ENCODE measurements around the gene AJUBA. TPM values are rescaled to one million over a fixed set of nuclear protein-coding genes. Genes with fewer than 3 reads are reported as not detected.

Gene AJUBA
- polyA plus RNA-seq, 1 experiment = 77.0 TPM

DNA sequence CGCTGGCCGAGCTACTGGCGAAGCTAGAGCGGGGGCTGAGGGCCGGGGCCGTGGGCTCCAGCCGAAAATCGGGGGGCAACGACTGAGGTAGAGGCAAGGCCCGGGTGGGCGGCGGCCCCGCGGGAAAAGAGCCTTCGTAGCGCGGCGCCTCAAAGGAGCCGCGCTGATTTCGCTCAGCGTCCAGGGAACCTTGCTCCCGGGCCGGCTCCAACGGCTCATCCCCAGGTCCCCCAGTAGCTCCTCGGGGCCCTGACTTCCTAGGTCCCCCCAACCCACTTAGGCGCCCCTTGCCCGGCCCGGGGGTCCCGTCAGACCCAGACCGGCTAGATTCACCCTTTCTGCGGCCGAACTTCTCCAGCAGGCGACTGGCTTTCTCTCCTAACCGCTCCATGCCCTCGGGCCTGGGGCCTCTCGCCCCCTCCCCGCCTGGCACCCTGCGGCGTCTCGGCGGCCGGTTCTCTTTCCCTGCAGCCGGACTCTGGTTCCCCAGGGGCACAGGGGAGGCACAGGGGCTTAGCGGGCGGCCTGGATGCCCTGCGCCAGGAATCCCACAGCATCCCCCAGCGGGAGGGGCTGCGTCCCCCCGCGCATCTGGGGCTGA lies 375 bp downstream of the AJUBA start:
- CTCF ChIA-PET = interaction anchor here (1.0 to 8.7 kb wide), 11 partner anchors 7 to 426 kb away, joined by 3 to 181 read pairs (median 6); partner anchors contain the start of genes CDH24 and PRMT5

DNA sequence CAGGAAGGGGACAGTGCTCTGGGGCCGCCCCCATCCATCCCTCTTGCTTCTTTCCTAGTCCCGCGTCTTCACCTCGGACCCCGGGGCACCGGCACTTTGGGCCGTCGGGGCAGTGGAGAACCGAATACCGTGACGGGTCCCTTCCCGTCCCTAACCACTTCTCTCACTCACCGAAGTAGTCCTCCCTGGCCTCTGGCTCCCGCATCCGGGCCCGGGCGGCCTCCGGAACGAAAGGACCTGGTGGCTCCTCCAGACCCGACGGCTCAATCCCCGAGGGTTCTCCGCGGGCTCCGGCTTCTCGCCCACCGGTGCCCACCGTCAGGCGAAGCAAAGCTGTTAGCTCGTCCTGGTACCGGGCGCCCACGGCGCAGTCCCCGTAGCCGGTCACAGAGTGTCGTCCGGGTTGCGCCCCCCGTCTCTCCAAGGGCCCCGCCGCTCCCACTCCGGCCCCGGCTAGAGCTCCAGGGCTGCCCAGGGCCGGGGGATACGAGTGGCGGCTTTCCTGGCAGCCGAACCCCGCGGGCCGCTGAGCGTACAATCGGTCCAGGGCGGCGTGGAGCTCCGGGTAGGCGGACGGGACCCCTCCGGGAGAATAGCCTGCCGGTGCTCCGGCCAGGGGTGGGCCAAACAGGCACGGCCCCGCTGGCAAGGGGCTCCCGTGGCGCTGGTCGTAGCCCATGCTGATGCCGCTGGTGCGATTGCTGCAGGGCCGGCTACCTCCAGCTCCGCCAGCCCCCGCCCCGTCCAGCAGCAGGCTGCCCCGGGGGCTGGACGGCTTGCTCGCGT lies 1.1 kb downstream of the AJUBA start:
- Histone ChIP-seq H3K27ac (ENCODE audit: low read depth, low read length) (peak overlapping the region; percentile 77), H3K4me3 (ENCODE audit: low read depth, low read length) (peak overlapping the region; percentile 92), H3K9me3 (ENCODE audit: control insufficient read depth, insufficient read depth, low read length) (peaks cover 6% of the 10 kb centered on the region; the same call in 1 of the 2 replicates), H3K27me3 (ENCODE audit: control insufficient read depth, insufficient read depth, low read length) (no peaks in the 10 kb centered on the region)
- ChIA-PET POLR2A (interaction anchor here (0.6 to 2.5 kb wide), 9 partner anchors 16 to 471 kb away, joined by 3 to 10 read pairs (median 3); partner anchors contain the start of genes ACIN1, C14orf119 and PRMT5), CTCF (interaction anchor here (1.0 to 8.7 kb wide), 7 partner anchors 7 to 425 kb away, joined by 5 to 181 read pairs (median 8); partner anchors contain the start of gene CDH24)
- no peak for DNase-seq (ENCODE audit: low read depth, low spot score)
- TF ChIP-seq, protein P1, sequence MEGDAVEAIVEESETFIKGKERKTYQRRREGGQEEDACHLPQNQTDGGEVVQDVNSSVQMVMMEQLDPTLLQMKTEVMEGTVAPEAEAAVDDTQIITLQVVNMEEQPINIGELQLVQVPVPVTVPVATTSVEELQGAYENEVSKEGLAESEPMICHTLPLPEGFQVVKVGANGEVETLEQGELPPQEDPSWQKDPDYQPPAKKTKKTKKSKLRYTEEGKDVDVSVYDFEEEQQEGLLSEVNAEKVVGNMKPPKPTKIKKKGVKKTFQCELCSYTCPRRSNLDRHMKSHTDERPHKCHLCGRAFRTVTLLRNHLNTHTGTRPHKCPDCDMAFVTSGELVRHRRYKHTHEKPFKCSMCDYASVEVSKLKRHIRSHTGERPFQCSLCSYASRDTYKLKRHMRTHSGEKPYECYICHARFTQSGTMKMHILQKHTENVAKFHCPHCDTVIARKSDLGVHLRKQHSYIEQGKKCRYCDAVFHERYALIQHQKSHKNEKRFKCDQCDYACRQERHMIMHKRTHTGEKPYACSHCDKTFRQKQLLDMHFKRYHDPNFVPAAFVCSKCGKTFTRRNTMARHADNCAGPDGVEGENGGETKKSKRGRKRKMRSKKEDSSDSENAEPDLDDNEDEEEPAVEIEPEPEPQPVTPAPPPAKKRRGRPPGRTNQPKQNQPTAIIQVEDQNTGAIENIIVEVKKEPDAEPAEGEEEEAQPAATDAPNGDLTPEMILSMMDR (IDR thresholded peaks at IDR 0.05; ENCODE audit: low read depth, low read length) = no peak

More for the DNA sequence above, 375 bp downstream of the AJUBA start:
- no peak for DNase-seq (ENCODE audit: low read depth, low spot score)
- POLR2A ChIA-PET = interaction anchor here (0.6 to 2.5 kb wide), 13 partner anchors 8 to 472 kb away, joined by 3 to 10 read pairs (median 6); partner anchors contain the start of genes ACIN1, C14orf119 and PRMT5
- H3K9me3 ChIP-seq (ENCODE audit: control insufficient read depth, insufficient read depth, low read length) = peaks cover 6% of the 10 kb centered on the region; the same call in 1 of the 2 replicates
- H3K4me3 ChIP-seq (ENCODE audit: low read depth, low read length) = peak overlapping the region; percentile 92
- TF ChIP-seq, protein P1 (IDR thresholded peaks at IDR 0.05; ENCODE audit: low read depth, low read length) = no peak
- H3K27me3 ChIP-seq (ENCODE audit: control insufficient read depth, insufficient read depth, low read length) = no peaks in the 10 kb centered on the region
- H3K27ac ChIP-seq (ENCODE audit: low read depth, low read length) = peak overlapping the region; percentile 77

DNA sequence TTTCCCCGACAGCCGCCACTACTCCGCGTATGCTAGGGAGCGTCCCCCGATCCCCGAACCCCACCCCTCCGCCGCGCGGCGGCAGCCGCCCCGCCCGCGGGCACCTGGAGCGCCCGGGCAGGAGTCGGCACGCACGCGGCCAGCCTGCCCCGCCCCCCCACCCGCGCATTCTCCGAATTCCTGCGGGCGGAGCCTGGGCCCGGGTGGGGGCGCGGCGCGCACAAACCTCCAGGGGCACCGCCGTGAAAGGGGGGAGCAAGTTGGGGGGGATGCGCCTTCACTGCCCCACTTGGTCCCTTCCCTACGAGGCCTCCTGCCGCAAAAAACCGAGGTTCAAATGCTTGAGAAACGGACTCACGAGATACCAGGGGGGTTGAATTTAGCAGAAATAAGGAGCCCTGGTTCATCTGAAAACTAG lies 1.7 kb downstream of the AJUBA start:
- CTCF ChIA-PET = interaction anchor here (1.6 to 8.7 kb wide), 3 partner anchors 50 to 424 kb away, joined by 5 to 73 read pairs (median 8); no protein-coding TSS in a partner anchor
- H3K4me3 ChIP-seq (ENCODE audit: low read depth, low read length) = peak overlapping the region; percentile 92
- no peak for DNase-seq (ENCODE audit: low read depth, low spot score)
- POLR2A ChIA-PET = interaction anchor here (0.7 to 2.2 kb wide), 2 partner anchors 50 to 157 kb away, joined by 3 to 10 read pairs; no protein-coding TSS in a partner anchor
- peak overlapping the region; percentile 77 for H3K27ac ChIP-seq (ENCODE audit: low read depth, low read length)
- peaks cover 6% of the 10 kb centered on the region; the same call in 1 of the 2 replicates for H3K9me3 ChIP-seq (ENCODE audit: control insufficient read depth, insufficient read depth, low read length)
- no peaks in the 10 kb centered on the region for H3K27me3 ChIP-seq (ENCODE audit: control insufficient read depth, insufficient read depth, low read length)
- TF ChIP-seq, protein P1 (IDR thresholded peaks at IDR 0.05; ENCODE audit: low read depth, low read length) = no peak

DNA sequence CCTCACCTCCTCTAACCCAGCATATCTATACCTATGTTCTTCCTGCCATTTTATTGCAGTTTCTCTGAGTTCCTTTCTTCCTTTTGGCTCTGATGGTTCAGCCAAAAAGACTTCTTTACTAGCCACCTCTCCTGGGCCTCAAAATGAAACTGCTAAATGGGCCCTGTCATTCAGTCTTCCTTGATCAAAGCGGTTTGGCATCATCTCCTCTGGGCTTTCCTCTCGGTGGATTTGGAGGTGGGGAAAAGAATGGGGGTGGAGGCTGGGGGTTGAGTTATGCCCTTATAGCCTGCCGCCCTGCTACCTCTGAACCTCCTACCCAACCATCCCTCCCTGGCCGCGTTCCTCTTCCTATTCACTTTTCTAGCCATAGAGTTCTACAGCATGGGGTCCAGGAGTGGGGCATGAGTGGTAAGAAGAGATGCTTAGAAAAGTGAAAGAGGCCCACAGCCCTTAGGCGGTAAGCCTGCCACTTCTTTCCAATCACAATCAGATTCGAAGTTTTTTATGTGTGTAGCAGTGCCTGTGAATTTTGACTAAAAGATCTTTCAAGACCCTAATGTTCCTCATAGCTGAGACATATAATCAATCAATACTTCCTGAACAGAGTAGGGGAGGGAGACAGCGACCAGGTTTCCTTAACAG lies 2.5 kb downstream of the AJUBA start:
- no peaks in the 10 kb centered on the region for H3K27me3 ChIP-seq (ENCODE audit: control insufficient read depth, insufficient read depth, low read length)
- ChIA-PET CTCF (interaction anchor here (0.6 to 8.7 kb wide), 4 partner anchors 50 to 424 kb away, joined by 3 to 73 read pairs (median 6); no protein-coding TSS in a partner anchor), POLR2A (no interaction called here)

More for the DNA sequence above, 2.5 kb downstream of the AJUBA start:
- H3K4me3 ChIP-seq (ENCODE audit: low read depth, low read length) = peak overlapping the region; percentile 92
- TF ChIP-seq, protein P1 (IDR thresholded peaks at IDR 0.05; ENCODE audit: low read depth, low read length) = no peak
- DNase-seq (ENCODE audit: low read depth, low spot score) = no peak
- H3K27ac ChIP-seq (ENCODE audit: low read depth, low read length) = peak overlapping the region; percentile 75
- H3K9me3 ChIP-seq (ENCODE audit: control insufficient read depth, insufficient read depth, low read length) = peaks cover 6% of the 10 kb centered on the region; the same call in 1 of the 2 replicates

All from AG04450 (cell line).